ENCODE data around the gene KLHL26. TPM values are rescaled to one million over a fixed set of nuclear protein-coding genes. Genes with fewer than 3 reads are reported as not detected.

Gene KLHL26
- total RNA-seq, 1 experiment from 2014 or later: 10.7 TPM

- Histone ChIP-seq H3K56ac (ENCODE audit: insufficient read length, low read depth, low read length) (no peak overlapping the region), H3K9ac (ENCODE audit: extremely low read depth, insufficient read length, low read length) (no peak overlapping the region)
- H3K27ac Mint-ChIP-seq: no peak overlapping the region
Observed at GRCh38 chr19:18698321-18699167, 61.7 kb downstream of the KLHL26 start.

More at GRCh38 chr19:18698321-18699167, 61.7 kb downstream of the KLHL26 start:
- no peak overlapping the region for H2AK5ac ChIP-seq (ENCODE audit: insufficient read length, low read length)
- no peak overlapping the region for H3K27ac ChIP-seq (ENCODE audit: insufficient read length, low read depth, low read length)
- Mint-ChIP-seq H3K4me1 (peaks cover 18 to 24% of the 10 kb centered on the region in 2 experiments), H3K9me3 (no peaks in the 10 kb centered on the region), H3K27me3 (ENCODE audit: low read depth) (peaks cover 25% of the 10 kb centered on the region), H3K36me3 (ENCODE audit: insufficient read depth in 1 of 3, low read depth in 3 of 3) (no peaks in the 10 kb centered on the region), H3K4me3 (no peak overlapping the region)
- H2BK12ac ChIP-seq (ENCODE audit: insufficient read length, low read depth, low read length): no peak overlapping the region
- no peak overlapping the region for H2BK120ac ChIP-seq (ENCODE audit: low read depth, low read length, poor library complexity, severe bottlenecking)
- no peak overlapping the region for H2BK5ac ChIP-seq (ENCODE audit: insufficient read length, low read length)
- WGBS (ENCODE audit: extremely low coverage, insufficient read length, low lambda C conversion rate): no CpG with 5 or more reads among the region's 18 CpGs
- no peak overlapping the region for H3K18ac ChIP-seq (ENCODE audit: insufficient read length, low read depth, low read length)
- H3T11ph ChIP-seq (ENCODE audit: low read length): no peak overlapping the region
- H2BK15ac ChIP-seq (ENCODE audit: low read depth, low read length): no peak overlapping the region
- no peaks in the 10 kb centered on the region for H3K4me1 ChIP-seq (ENCODE audit: insufficient read depth, low read length)
- peaks cover 5% of the 10 kb centered on the region; the same call in 1 of the 2 replicates for H3K79me2 ChIP-seq (ENCODE audit: insufficient read depth, low read length)
- no peaks in the 10 kb centered on the region for H3K9me3 ChIP-seq (ENCODE audit: control insufficient read depth, low read depth, low read length)
- no peak for TF ChIP-seq CTCF (conservative IDR thresholded peaks at IDR 0.05)
- no peak overlapping the region for H3K14ac ChIP-seq (ENCODE audit: insufficient read depth, low read length)
- H3K4me2 ChIP-seq (ENCODE audit: insufficient read depth, insufficient read length, low read length): no peak overlapping the region
- no peak overlapping the region for H4K8ac ChIP-seq (replicated peaks; ENCODE audit: insufficient read length, low read depth, low read length)
- H3K23me2 ChIP-seq (ENCODE audit: insufficient read length, low read depth, low read length, poor library complexity, severe bottlenecking): peaks cover 4% of the 10 kb centered on the region
- H3K23ac ChIP-seq (ENCODE audit: insufficient read length, low read depth, low read length): no peak overlapping the region
- no peaks in the 10 kb centered on the region for H4K20me1 ChIP-seq (ENCODE audit: control insufficient read depth, insufficient read depth, insufficient read length)
- no peak overlapping the region for H2BK20ac ChIP-seq (ENCODE audit: low read depth, low read length, poor library complexity, severe bottlenecking)
- H3K79me1 ChIP-seq (ENCODE audit: insufficient read depth, low read depth, low read length, poor library complexity, severe bottlenecking): no peaks in the 10 kb centered on the region
- DNase-seq: no peak
- no peak overlapping the region for H4K91ac ChIP-seq (ENCODE audit: insufficient read length, low read depth, low read length)
- no peak overlapping the region for H3K4ac ChIP-seq (ENCODE audit: low read depth, low read length)
- no peak overlapping the region for H2AFZ ChIP-seq (ENCODE audit: low read length)
- H3K27me3 ChIP-seq (ENCODE audit: insufficient read depth, low read length): no peaks in the 10 kb centered on the region
- H4K5ac ChIP-seq (ENCODE audit: insufficient read length, low read depth, low read length): no peak overlapping the region

All from H9 (cell line).